HEK293T (cell line): Measurements from ENCODE around the gene KRTAP3-2.

Experiments
- CTCF ChIA-PET: fragments of 350-600 bp; formaldehyde crosslinking; extraction: SDS; loops from one replicate; lab custom pipeline; 2021; ENCODE audit warnings: antibody characterized with exemption, inconsistent platforms; lab: Yijun Ruan, JAX
- POLR2A ChIA-PET: fragments of 350-600 bp; formaldehyde crosslinking; extraction: SDS; loops from one replicate; lab custom pipeline; 2020; ENCODE audit warnings: antibody characterized with exemption, inconsistent platforms; lab: Yijun Ruan, JAX
- DNase-seq: peaks from one replicate; pipeline ENCODE4 v3.0.0; 2012; ENCODE audit warnings: mixed read lengths; ENCODE audit errors: extremely low spot score
- ARNT ChIP-seq: fragments of 450-650 bp; IDR thresholded peaks from 2 replicates; pipeline ENCODE4 v1.6.1; 2017; ENCODE audit warnings: mild to moderate bottlenecking
- BHLHE40 ChIP-seq: fragments of 450-650 bp; IDR thresholded peaks from 2 replicates; pipeline ENCODE4 v1.6.1; 2016; ENCODE audit warnings: mild to moderate bottlenecking, moderate library complexity, borderline replicate concordance
- CTBP1 ChIP-seq: fragments of 450-650 bp; IDR thresholded peaks from 2 replicates; pipeline ENCODE4 v1.6.1; 2016; ENCODE audit warnings: borderline replicate concordance
- ELF4 ChIP-seq: fragments of 450-650 bp; IDR thresholded peaks from 2 replicates; pipeline ENCODE4 v1.6.1; 2017; ENCODE audit warnings: antibody characterized with exemption
- FOXA1 ChIP-seq: fragments of 450-650 bp; IDR thresholded peaks from 2 replicates; pipeline ENCODE4 v1.6.1; 2016; ENCODE audit warnings: mild to moderate bottlenecking
- FOXK2 ChIP-seq: fragments of 450-650 bp; IDR thresholded peaks from 2 replicates; pipeline ENCODE4 v1.6.1; 2016; ENCODE audit warnings: mild to moderate bottlenecking
- FOXM1 ChIP-seq: fragments of 450-650 bp; IDR thresholded peaks from 2 replicates; pipeline ENCODE4 v1.6.1; 2017; ENCODE audit warnings: mild to moderate bottlenecking, borderline replicate concordance
- HDGF ChIP-seq: fragments of 450-650 bp; IDR thresholded peaks from 2 replicates; pipeline ENCODE4 v1.6.1; 2017; ENCODE audit warnings: antibody characterized with exemption, borderline replicate concordance
- L3MBTL2 ChIP-seq: fragments of 450-650 bp; conservative IDR thresholded peaks from 2 replicates; pipeline ENCODE4 v1.6.1; 2016; ENCODE audit warnings: mild to moderate bottlenecking
- LEF1 ChIP-seq: fragments of 450-650 bp; IDR thresholded peaks from 2 replicates; pipeline ENCODE4 v1.6.1; 2017; ENCODE audit warnings: mild to moderate bottlenecking, borderline replicate concordance
- NFRKB ChIP-seq: fragments of 450-650 bp; IDR thresholded peaks from 2 replicates; pipeline ENCODE4 v1.6.1; 2016; ENCODE audit warnings: mild to moderate bottlenecking, moderate library complexity
- SP1 ChIP-seq: fragments of 450-650 bp; IDR thresholded peaks from 2 replicates; pipeline ENCODE4 v1.6.1; 2017
- SUZ12 ChIP-seq: fragments of 450-650 bp; IDR thresholded peaks from 2 replicates; pipeline ENCODE4 v1.6.1; 2016; ENCODE audit warnings: mild to moderate bottlenecking
- TARDBP ChIP-seq: fragments of 450-650 bp; IDR thresholded peaks from 2 replicates; pipeline ENCODE4 v1.6.1; 2016
- ZNF384 ChIP-seq: fragments of 450-650 bp; IDR thresholded peaks from 2 replicates; pipeline ENCODE4 v1.6.1; 2016
- TF ChIP-seq, protein P1 (sequence below): fragments of 450-650 bp; IDR thresholded peaks from 2 replicates; pipeline ENCODE4 v1.6.1; 2016

Gene KRTAP3-2

DNA sequence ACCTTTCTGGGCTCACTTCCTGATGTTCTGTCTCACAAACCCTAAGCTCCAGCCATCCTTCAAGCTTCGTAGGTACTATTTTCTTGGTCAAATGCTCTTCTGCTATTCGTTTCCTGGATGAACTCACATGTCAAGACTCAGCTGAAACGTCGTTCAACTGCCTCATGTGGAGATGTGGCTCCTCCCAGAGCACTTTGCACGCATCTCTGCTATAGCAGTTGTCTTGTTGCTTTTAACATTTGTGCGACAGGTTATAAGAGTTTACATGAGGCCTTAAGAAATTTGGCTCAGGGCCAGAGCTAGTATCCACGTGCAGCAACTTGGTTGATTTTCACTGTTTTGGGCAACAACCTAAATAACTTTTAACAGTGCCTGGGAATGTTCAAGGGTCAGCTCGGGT, 12.8 kb downstream of the KRTAP3-2 start:
- ChIA-PET POLR2A (no interaction called here), CTCF (no interaction called here)
- TF ChIP-seq SP1 (no peak), FOXK2 (no peak), NFRKB (no peak), L3MBTL2 (no peak), TARDBP (no peak), CTBP1 (no peak), FOXA1 (no peak), BHLHE40 (no peak), ELF4 (no peak), SUZ12 (no peak), FOXM1 (no peak), ARNT (no peak), LEF1 (no peak), HDGF (no peak), ZNF384 (no peak)
- TF ChIP-seq, protein P1, sequence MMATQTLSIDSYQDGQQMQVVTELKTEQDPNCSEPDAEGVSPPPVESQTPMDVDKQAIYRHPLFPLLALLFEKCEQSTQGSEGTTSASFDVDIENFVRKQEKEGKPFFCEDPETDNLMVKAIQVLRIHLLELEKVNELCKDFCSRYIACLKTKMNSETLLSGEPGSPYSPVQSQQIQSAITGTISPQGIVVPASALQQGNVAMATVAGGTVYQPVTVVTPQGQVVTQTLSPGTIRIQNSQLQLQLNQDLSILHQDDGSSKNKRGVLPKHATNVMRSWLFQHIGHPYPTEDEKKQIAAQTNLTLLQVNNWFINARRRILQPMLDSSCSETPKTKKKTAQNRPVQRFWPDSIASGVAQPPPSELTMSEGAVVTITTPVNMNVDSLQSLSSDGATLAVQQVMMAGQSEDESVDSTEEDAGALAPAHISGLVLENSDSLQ = no peak
- DNase-seq = no peak

- ChIA-PET POLR2A (no interaction called here), CTCF (no interaction called here)
- DNase-seq = no peak
- TF ChIP-seq ZNF384 (no peak), FOXK2 (no peak), ARNT (no peak), FOXM1 (no peak)
- TF ChIP-seq, protein P1 = no peak
These were observed 15.5 kb downstream of the KRTAP3-2 start, which contains the start of gene KRT40 for GRCh38 chr17:40984226-40984625. Gene KRT40, minus strand, starts transcription at chr17:40984326. Its CDS starts 53 bp downstream, at chr17:40984273.

GRCh38 chr17:40981115-40981514, 18.6 kb downstream of the KRTAP3-2 start:
- POLR2A ChIA-PET = no interaction called here
- TF ChIP-seq LEF1 (no peak), ZNF384 (no peak), BHLHE40 (no peak), ELF4 (no peak), CTBP1 (no peak), TARDBP (no peak), ARNT (no peak), NFRKB (no peak), HDGF (no peak), SUZ12 (no peak), FOXM1 (no peak), SP1 (no peak), L3MBTL2 (no peak), FOXA1 (no peak)
- CTCF ChIA-PET = no interaction called here
- DNase-seq = no peak

GRCh38 chr17:40980596-40980995, 19.1 kb downstream of the KRTAP3-2 start:
- TF ChIP-seq SUZ12 = no peak
- TF ChIP-seq LEF1 = no peak
- TF ChIP-seq FOXA1 = no peak
- TF ChIP-seq SP1 = no peak
- TF ChIP-seq L3MBTL2 = no peak
- no peak for TF ChIP-seq ZNF384
- TF ChIP-seq NFRKB = no peak
- no peak for TF ChIP-seq FOXM1
- no peak for TF ChIP-seq BHLHE40
- no peak for TF ChIP-seq FOXK2
- TF ChIP-seq CTBP1 = no peak
- TF ChIP-seq TARDBP = no peak
- TF ChIP-seq ARNT = no peak
- ChIA-PET CTCF (no interaction called here), POLR2A (no interaction called here)
- no peak for DNase-seq

GRCh38 chr17:40980117-40980516, 19.6 kb downstream of the KRTAP3-2 start:
- no peak for DNase-seq
- TF ChIP-seq L3MBTL2 (no peak), TARDBP (no peak), LEF1 (no peak), NFRKB (no peak), BHLHE40 (no peak), SUZ12 (no peak), FOXK2 (no peak), FOXM1 (no peak), ZNF384 (no peak), ARNT (no peak), ELF4 (no peak), HDGF (no peak), SP1 (no peak), FOXA1 (no peak), CTBP1 (no peak)
- TF ChIP-seq, protein P1 = no peak
- POLR2A ChIA-PET = no interaction called here
- CTCF ChIA-PET = no interaction called here

- POLR2A ChIA-PET = no interaction called here
- DNase-seq = no peak
- TF ChIP-seq SUZ12 (no peak), HDGF (no peak), FOXK2 (no peak), ARNT (no peak)
- CTCF ChIA-PET = no interaction called here
These were observed 21.0 kb downstream of the KRTAP3-2 start for GRCh38 chr17:40978575-40979151.
